ENCODE results near the gene SMG5. TPM values are rescaled to one million over a fixed set of nuclear protein-coding genes. Genes with fewer than 3 reads are reported as not detected.
"Not testable (repeated sequence)": the region's sequence is repeated elsewhere in the genome, so short reads cannot be mapped to it uniquely, and the experiment has no call there.

The SMG5 gene
- 10 to 100 TPM; 75.7 to 93.7 TPM for total RNA-seq

- H3K9me3 Mint-ChIP-seq: no peaks in the 10 kb centered on the region
- no peaks in the 10 kb centered on the region for H3K27me3 Mint-ChIP-seq
- peak; percentile 89 for ATAC-seq (replicated peaks)
- H3K4me1 Mint-ChIP-seq: peaks cover 23% of the 10 kb centered on the region
- peak within 1 kb of the TSS; percentile 98 for H3K27ac Mint-ChIP-seq
- peak within 1 kb of the TSS; percentile 100 for H3K4me3 Mint-ChIP-seq
- H3K36me3 Mint-ChIP-seq (ENCODE audit: low read depth): peaks cover 78% of the 10 kb centered on the region
Measured at GRCh38 chr1:156282479-156283222, at the start of gene SMG5. Gene SMG5 (minus strand): TSS chr1:156282825. CDS start chr1:156282680, 145 bp downstream.

- not testable (repeated sequence) for H3K9me3 Mint-ChIP-seq; H3K27me3 Mint-ChIP-seq; H3K4me1 Mint-ChIP-seq; ATAC-seq (replicated peaks); H3K27ac Mint-ChIP-seq; H3K4me3 Mint-ChIP-seq
- H3K36me3 Mint-ChIP-seq (ENCODE audit: low read depth): peaks cover 89% of the 10 kb centered on the region
Measured at GRCh38 chr1:156323179-156323578, 40.6 kb upstream of the SMG5 start.

- Mint-ChIP-seq H3K4me3 (no peak overlapping the region), H3K36me3 (ENCODE audit: low read depth) (peaks cover 100% of the 10 kb centered on the region), H3K27ac (no peak overlapping the region), H3K27me3 (no peaks in the 10 kb centered on the region), H3K4me1 (no peaks in the 10 kb centered on the region), H3K9me3 (no peaks in the 10 kb centered on the region)
- no peak for ATAC-seq (replicated peaks)
Measured at GRCh38 chr1:156320560-156320959, 37.9 kb upstream of the SMG5 start.

- ATAC-seq (replicated peaks): no peak
- H3K27me3 Mint-ChIP-seq: no peaks in the 10 kb centered on the region
- H3K27ac Mint-ChIP-seq: no peak overlapping the region
- no peaks in the 10 kb centered on the region for H3K4me1 Mint-ChIP-seq
- H3K9me3 Mint-ChIP-seq: no peaks in the 10 kb centered on the region
- peaks cover 100% of the 10 kb centered on the region for H3K36me3 Mint-ChIP-seq (ENCODE audit: low read depth)
- H3K4me3 Mint-ChIP-seq: no peak overlapping the region
Measured at GRCh38 chr1:156319664-156320063, 37.0 kb upstream of the SMG5 start.

GRCh38 chr1:156316909-156317308 lies 34.3 kb upstream of the SMG5 start:
- H3K36me3 Mint-ChIP-seq (ENCODE audit: low read depth): peaks cover 100% of the 10 kb centered on the region
- H3K4me1 Mint-ChIP-seq: no peaks in the 10 kb centered on the region
- no peak for ATAC-seq (replicated peaks)
- no peak overlapping the region for H3K4me3 Mint-ChIP-seq
- H3K9me3 Mint-ChIP-seq: no peaks in the 10 kb centered on the region
- H3K27me3 Mint-ChIP-seq: no peaks in the 10 kb centered on the region
- peak overlapping the region; percentile 34 for H3K27ac Mint-ChIP-seq

GRCh38 chr1:156310962-156311361 lies 28.3 kb upstream of the SMG5 start:
- Mint-ChIP-seq H3K4me1 (no peaks in the 10 kb centered on the region), H3K27ac (no peak overlapping the region), H3K27me3 (no peaks in the 10 kb centered on the region), H3K4me3 (no peak overlapping the region), H3K36me3 (ENCODE audit: low read depth) (peaks cover 97% of the 10 kb centered on the region), H3K9me3 (no peaks in the 10 kb centered on the region)
- no peak for ATAC-seq (replicated peaks)

GRCh38 chr1:156308078-156308477 lies 25.5 kb upstream of the SMG5 start:
- no peak for ATAC-seq (replicated peaks)
- H3K27me3 Mint-ChIP-seq: no peaks in the 10 kb centered on the region
- H3K27ac Mint-ChIP-seq: peak overlapping the region; percentile 37
- no peaks in the 10 kb centered on the region for H3K9me3 Mint-ChIP-seq
- H3K4me3 Mint-ChIP-seq: no peak overlapping the region
- peaks cover 94% of the 10 kb centered on the region for H3K36me3 Mint-ChIP-seq (ENCODE audit: low read depth)
- H3K4me1 Mint-ChIP-seq: no peaks in the 10 kb centered on the region

- Mint-ChIP-seq H3K4me3 (no peak overlapping the region), H3K27me3 (no peaks in the 10 kb centered on the region), H3K27ac (no peak overlapping the region), H3K4me1 (no peaks in the 10 kb centered on the region), H3K9me3 (no peaks in the 10 kb centered on the region), H3K36me3 (ENCODE audit: low read depth) (peaks cover 66% of the 10 kb centered on the region)
- no peak for ATAC-seq (replicated peaks)
Measured at GRCh38 chr1:156305215-156305614, 22.6 kb upstream of the SMG5 start.

GRCh38 chr1:156303241-156303640 lies 20.6 kb upstream of the SMG5 start:
- Mint-ChIP-seq H3K4me1 (no peaks in the 10 kb centered on the region), H3K36me3 (ENCODE audit: low read depth) (peaks cover 49% of the 10 kb centered on the region), H3K27ac (no peak overlapping the region), H3K9me3 (no peaks in the 10 kb centered on the region), H3K4me3 (no peak overlapping the region), H3K27me3 (no peaks in the 10 kb centered on the region)
- no peak for ATAC-seq (replicated peaks)

- ATAC-seq (replicated peaks): no peak
- Mint-ChIP-seq H3K4me1 (peaks cover 7% of the 10 kb centered on the region), H3K27me3 (no peaks in the 10 kb centered on the region), H3K36me3 (ENCODE audit: low read depth) (peaks cover 8% of the 10 kb centered on the region), H3K9me3 (no peaks in the 10 kb centered on the region), H3K27ac (no peak within 1 kb of the TSS), H3K4me3 (no peak within 1 kb of the TSS)
Measured at GRCh38 chr1:156298852-156299357, 16.3 kb upstream of the SMG5 start, which contains the start of gene VHLL. Gene VHLL (minus strand): TSS chr1:156299307. CDS start chr1:156299189, 118 bp downstream.

- Mint-ChIP-seq H3K27ac (peak within 1 kb of the TSS; percentile 89), H3K4me1 (peaks cover 7% of the 10 kb centered on the region), H3K36me3 (ENCODE audit: low read depth) (peaks cover 22% of the 10 kb centered on the region), H3K4me3 (peak within 1 kb of the TSS; percentile 86), H3K27me3 (no peaks in the 10 kb centered on the region), H3K9me3 (no peaks in the 10 kb centered on the region)
- peak; percentile 94 for ATAC-seq (replicated peaks)
Measured at GRCh38 chr1:156295391-156295947, 12.8 kb upstream of the SMG5 start, which contains the start of gene GLMP. Gene GLMP (minus strand): TSS chr1:156295679. CDS start chr1:156295645, 34 bp downstream.

- Mint-ChIP-seq H3K36me3 (ENCODE audit: low read depth) (peaks cover 38% of the 10 kb centered on the region), H3K27ac (no peak overlapping the region), H3K9me3 (no peaks in the 10 kb centered on the region), H3K4me3 (peak overlapping the region; percentile 86), H3K4me1 (peaks cover 7% of the 10 kb centered on the region), H3K27me3 (no peaks in the 10 kb centered on the region)
- no peak for ATAC-seq (replicated peaks)
Measured at GRCh38 chr1:156293895-156294294, 11.3 kb upstream of the SMG5 start.

GRCh38 chr1:156293098-156293434 lies 10.4 kb upstream of the SMG5 start:
- H3K27me3 Mint-ChIP-seq: no peaks in the 10 kb centered on the region
- peak overlapping the region; percentile 31 for H3K4me3 Mint-ChIP-seq
- H3K36me3 Mint-ChIP-seq (ENCODE audit: low read depth): peaks cover 46% of the 10 kb centered on the region
- no peak for ATAC-seq (replicated peaks)
- H3K27ac Mint-ChIP-seq: peak overlapping the region; percentile 32
- no peaks in the 10 kb centered on the region for H3K9me3 Mint-ChIP-seq
- H3K4me1 Mint-ChIP-seq: peaks cover 7% of the 10 kb centered on the region

GRCh38 chr1:156291226-156292061 lies 8.8 kb upstream of the SMG5 start:
- ATAC-seq (replicated peaks): peak; percentile 27
- H3K27me3 Mint-ChIP-seq: no peaks in the 10 kb centered on the region
- H3K27ac Mint-ChIP-seq: peak overlapping the region; percentile 54
- peaks cover 60% of the 10 kb centered on the region for H3K36me3 Mint-ChIP-seq (ENCODE audit: low read depth)
- H3K4me1 Mint-ChIP-seq: peaks cover 7% of the 10 kb centered on the region
- H3K9me3 Mint-ChIP-seq: no peaks in the 10 kb centered on the region
- H3K4me3 Mint-ChIP-seq: no peak overlapping the region

Measured in activated T-helper 17 cell treated with anti-CD3 and anti-CD28 coated beads, Interleukin-2, amount 50 U/mL, for 72 hours (primary cell).